IMR-90 (cell line): ENCODE measurements around the gene RAPSN. TPM values are rescaled to one million over a fixed set of nuclear protein-coding genes. Genes with fewer than 3 reads are reported as not detected.
A peak's percentile ranks its signal among the peaks of the same experiment; 100 is the strongest.

Experiments
- ATAC-seq: fragments of 200-7000 bp; cut with Tn5 transposase; 2 replicates; pipeline ENCODE4 v1.9.1; 2020; ENCODE audit warnings: low read depth, mild to moderate bottlenecking, moderate library complexity
- BruUV-seq: library from RNA; stranded (reverse); fragments of 400-500 nt; replicated peaks from 2 replicates; lab custom pipeline; 2021; lab: Mats Ljungman, UMichigan
- CTCF ChIA-PET: fragments of 300-600 bp; formaldehyde crosslinking; extraction: SDS; loops from one replicate; lab custom pipeline; 2021; ENCODE audit warnings: antibody characterized with exemption; lab: Yijun Ruan, JAX
- POLR2A ChIA-PET: fragments of 300-600 bp; sonication (Branson Sonifier 250); formaldehyde crosslinking; loops from one replicate; lab custom pipeline; 2022; ENCODE audit warnings: antibody characterized with exemption; ENCODE audit not compliant: unreplicated experiment; lab: Charles Lee
- DNase-seq: peaks from one replicate; pipeline ENCODE4 v3.0.0; 2013
- H2AFZ ChIP-seq: replicated peaks from 2 replicates; pipeline ENCODE3; 2013; ENCODE audit warnings: low read length, mild to moderate bottlenecking; ENCODE audit not compliant: poor library complexity
- H2AK5ac ChIP-seq: 2 replicates; pipeline ENCODE4 v1.6.1; 2013; ENCODE audit warnings: low read depth, low read length, inconsistent platforms
- H2AK9ac ChIP-seq: replicated peaks from 2 replicates; pipeline ENCODE3; 2013; ENCODE audit warnings: mild to moderate bottlenecking, low read depth, low read length, moderate library complexity; ENCODE audit not compliant: poor library complexity
- H2BK120ac ChIP-seq: 2 replicates; pipeline ENCODE4 v1.6.1; 2013; ENCODE audit warnings: low read depth, low read length, inconsistent platforms
- H2BK15ac ChIP-seq: 3 replicates; pipeline ENCODE4 v1.6.1; 2013; ENCODE audit warnings: low read depth, low read length, inconsistent platforms
- H2BK20ac ChIP-seq: 2 replicates; pipeline ENCODE4 v1.6.1; 2013; ENCODE audit warnings: low read depth, mild to moderate bottlenecking, inconsistent platforms, low read length, moderate library complexity
- H2BK5ac ChIP-seq: 2 replicates; pipeline ENCODE4 v1.6.1; 2013; ENCODE audit warnings: mild to moderate bottlenecking, low read depth, low read length, inconsistent platforms; ENCODE audit not compliant: poor library complexity, severe bottlenecking
- H3K14ac ChIP-seq: replicated peaks from 2 replicates; pipeline ENCODE4 v1.6.1; 2013; ENCODE audit warnings: low read depth, low read length, inconsistent platforms
- H3K18ac ChIP-seq: 2 replicates; pipeline ENCODE4 v1.6.1; 2013; ENCODE audit warnings: low read depth, low read length, control low read depth
- H3K23ac ChIP-seq: 2 replicates; pipeline ENCODE4 v1.6.1; 2013; ENCODE audit warnings: low read depth, low read length, inconsistent platforms
- H3K27ac ChIP-seq: 2 replicates; pipeline ENCODE4 v1.5.1; 2013; ENCODE audit warnings: mild to moderate bottlenecking, control low read depth, low read length; ENCODE audit not compliant: insufficient read depth
- H3K27me3 ChIP-seq: 2 replicates; pipeline ENCODE4 v1.6.1; 2013; ENCODE audit warnings: low read length; ENCODE audit not compliant: control insufficient read depth, insufficient read depth
- H3K36me3 ChIP-seq: 2 replicates; pipeline ENCODE4 v1.6.1; 2013; ENCODE audit warnings: low read length, mixed read lengths; ENCODE audit not compliant: control insufficient read depth, insufficient read depth
- H3K4ac ChIP-seq: 2 replicates; pipeline ENCODE4 v1.6.1; 2013; ENCODE audit warnings: low read depth, low read length, inconsistent platforms
- H3K4me1 ChIP-seq: 2 replicates; pipeline ENCODE4 v1.6.1; 2013; ENCODE audit warnings: low read length, mixed read lengths; ENCODE audit not compliant: control insufficient read depth, insufficient read depth
- H3K4me2 ChIP-seq: 2 replicates; pipeline ENCODE4 v1.6.1; 2013; ENCODE audit warnings: low read depth, mild to moderate bottlenecking, control low read depth, low read length, moderate library complexity
- H3K4me3 ChIP-seq: 2 replicates; pipeline ENCODE4 v1.5.1; 2013; ENCODE audit warnings: low read depth, mild to moderate bottlenecking, control low read depth, low read length, moderate library complexity; ENCODE audit not compliant: insufficient read depth
- H3K56ac ChIP-seq: 2 replicates; pipeline ENCODE4 v1.6.1; 2013; ENCODE audit warnings: low read length, inconsistent platforms; ENCODE audit not compliant: insufficient read depth; ENCODE audit errors: extremely low read depth
- H3K79me1 ChIP-seq, 2 experiments: 2 replicates each; pipeline ENCODE4 v1.6.1; 2013; ENCODE audit warnings: low read length in 2 of 2, inconsistent platforms in 1 of 2, low read depth in 1 of 2
- H3K9ac ChIP-seq: 2 replicates; pipeline ENCODE4 v1.6.1; 2013; ENCODE audit warnings: low read depth, low read length, control low read depth
- H3K9me1 ChIP-seq: 2 replicates; pipeline ENCODE4 v1.6.1; 2013; ENCODE audit warnings: low read length, inconsistent platforms; ENCODE audit not compliant: insufficient read depth
- H3K9me3 ChIP-seq: 2 replicates; pipeline ENCODE4 v1.6.1; 2013; ENCODE audit warnings: low read length; ENCODE audit not compliant: control insufficient read depth, insufficient read depth
- H4K20me1 ChIP-seq: 2 replicates; pipeline ENCODE4 v1.6.1; 2013; ENCODE audit warnings: low read length, inconsistent platforms; ENCODE audit not compliant: insufficient read depth
- H4K5ac ChIP-seq: 2 replicates; pipeline ENCODE4 v1.6.1; 2013; ENCODE audit warnings: mild to moderate bottlenecking, low read depth, low read length, control low read depth
- H4K8ac ChIP-seq, 2 experiments: 2 replicates each; pipeline ENCODE4 v1.6.1; 2013; ENCODE audit warnings: low read depth in 2 of 2, low read length in 2 of 2, control low read depth in 1 of 2, inconsistent platforms in 1 of 2
- H4K91ac ChIP-seq: 2 replicates; pipeline ENCODE4 v1.6.1; 2013; ENCODE audit warnings: low read depth, low read length, inconsistent platforms; ENCODE audit not compliant: insufficient read depth
- BHLHE40 ChIP-seq: fragments of 150-350 bp; IDR thresholded peaks from 2 replicates; pipeline ENCODE4 v1.6.1; 2016; ENCODE audit warnings: mild to moderate bottlenecking, low read depth, low read length
- CHD1 ChIP-seq: IDR thresholded peaks from 2 replicates; pipeline ENCODE4 v1.6.1; 2012; ENCODE audit warnings: low read depth, low read length, improper control_type of control experiment
- ELK1 ChIP-seq: fragments of 150-350 bp; IDR thresholded peaks from 2 replicates; pipeline ENCODE4 v1.6.1; 2016; ENCODE audit warnings: low read depth, mild to moderate bottlenecking, low read length, moderate library complexity, borderline replicate concordance
- FOS ChIP-seq: fragments of 150-350 bp; IDR thresholded peaks from 2 replicates; pipeline ENCODE4 v1.6.1; 2016; ENCODE audit warnings: low read depth, low read length
- MAFK ChIP-seq: IDR thresholded peaks from 2 replicates; pipeline ENCODE4 v1.6.1; 2012; ENCODE audit warnings: low read depth, low read length, improper control_type of control experiment
- MAZ ChIP-seq: IDR thresholded peaks from 2 replicates; pipeline ENCODE4 v1.6.1; 2012; ENCODE audit warnings: low read depth, mild to moderate bottlenecking, low read length, improper control_type of control experiment, moderate library complexity, borderline replicate concordance
- MXI1 ChIP-seq: IDR thresholded peaks from 2 replicates; pipeline ENCODE4 v1.6.1; 2012; ENCODE audit warnings: low read depth, mild to moderate bottlenecking, low read length, moderate library complexity, borderline replicate concordance
- NFE2L2 ChIP-seq: fragments of 150-350 bp; IDR thresholded peaks from 2 replicates; pipeline ENCODE4 v1.6.1; 2016; ENCODE audit warnings: low read depth, mild to moderate bottlenecking, low read length
- POLR2A ChIP-seq: IDR thresholded peaks from 2 replicates; pipeline ENCODE4 v1.6.1; 2012; ENCODE audit warnings: mild to moderate bottlenecking, low read depth, low read length
- RAD21 ChIP-seq: IDR thresholded peaks from 2 replicates; pipeline ENCODE4 v1.6.1; 2012; ENCODE audit warnings: low read length, improper control_type of control experiment
- RCOR1 ChIP-seq: IDR thresholded peaks from 2 replicates; pipeline ENCODE4 v1.6.1; 2012; ENCODE audit warnings: mild to moderate bottlenecking, low read length, improper control_type of control experiment; ENCODE audit not compliant: insufficient replicate concordance
- RFX5 ChIP-seq: IDR thresholded peaks from 2 replicates; pipeline ENCODE4 v1.8.0; 2012; ENCODE audit warnings: low read depth, mild to moderate bottlenecking, low read length, moderate library complexity
- SMC3 ChIP-seq: fragments of 150-350 bp; IDR thresholded peaks from 2 replicates; pipeline ENCODE4 v1.6.1; 2016; ENCODE audit warnings: low read depth, mild to moderate bottlenecking, antibody characterized with exemption, low read length, moderate library complexity
- USF2 ChIP-seq: fragments of 150-350 bp; IDR thresholded peaks from 2 replicates; pipeline ENCODE4 v1.6.1; 2017; ENCODE audit warnings: mild to moderate bottlenecking, antibody characterized with exemption, low read length, low read depth
- WGBS, 2 experiments: methylation state at CpG; one replicate each; pipeline versions ENCODE4 v1.1.5 to v1.1.7; 2013; ENCODE audit warnings: missing lambda C conversion rate in 2 of 2; ENCODE audit not compliant: insufficient read length in 1 of 2; ENCODE audit errors: extremely low coverage in 2 of 2; 5-methylcytosine and 5-hydroxymethylcytosine counted together
- dilution Hi-C: fragments of 300-500 bp; cut with HindIII; formaldehyde crosslinking; loops from one replicate; pipeline ENCODE4 v1.14.3; 2018; ENCODE audit warnings: low sequenced_read_pairs; ENCODE audit not compliant: unreplicated experiment
- in situ Hi-C: fragments of 300-500 bp; cut with MboI; formaldehyde crosslinking; loops from 3 replicates; pipeline ENCODE4 v1.14.3; 2019; ENCODE audit warnings: low sequenced_read_pairs, inconsistent platforms, mixed read lengths
- intact Hi-C: fragments of 100-400 bp; cut with micrococcal nuclease; formaldehyde crosslinking; loops from 2 replicates; pipeline ENCODE4 v1.10.0; 2022
- polyA plus RNA-seq, 3 experiments: library from polyadenylated mRNA; depleted of rRNA; stranded (reverse); fragments of >200 nt; gene quantifications; 2 replicates each; pipeline ENCODE4 v1.2.3, GENCODE V29; 2012; ENCODE audit warnings: low replicate concordance in 1 of 3
- total RNA-seq: library from RNA; depleted of rRNA; stranded (reverse); fragments of >200 nt; gene quantifications from 2 replicates; pipeline ENCODE4 v1.2.3, GENCODE V29; 2012
- TF ChIP-seq, protein P1 (sequence below): conservative IDR thresholded peaks from 2 replicates; pipeline ENCODE4 v1.5.1; 2012; ENCODE audit warnings: mild to moderate bottlenecking, low read depth, low read length, improper control_type of control experiment

RAPSN gene
- total and polyA plus RNA-seq, 2 of the 4 experiments (the other 2 are of a cell fraction): 0.03 TPM; not detected in 1

DNA sequence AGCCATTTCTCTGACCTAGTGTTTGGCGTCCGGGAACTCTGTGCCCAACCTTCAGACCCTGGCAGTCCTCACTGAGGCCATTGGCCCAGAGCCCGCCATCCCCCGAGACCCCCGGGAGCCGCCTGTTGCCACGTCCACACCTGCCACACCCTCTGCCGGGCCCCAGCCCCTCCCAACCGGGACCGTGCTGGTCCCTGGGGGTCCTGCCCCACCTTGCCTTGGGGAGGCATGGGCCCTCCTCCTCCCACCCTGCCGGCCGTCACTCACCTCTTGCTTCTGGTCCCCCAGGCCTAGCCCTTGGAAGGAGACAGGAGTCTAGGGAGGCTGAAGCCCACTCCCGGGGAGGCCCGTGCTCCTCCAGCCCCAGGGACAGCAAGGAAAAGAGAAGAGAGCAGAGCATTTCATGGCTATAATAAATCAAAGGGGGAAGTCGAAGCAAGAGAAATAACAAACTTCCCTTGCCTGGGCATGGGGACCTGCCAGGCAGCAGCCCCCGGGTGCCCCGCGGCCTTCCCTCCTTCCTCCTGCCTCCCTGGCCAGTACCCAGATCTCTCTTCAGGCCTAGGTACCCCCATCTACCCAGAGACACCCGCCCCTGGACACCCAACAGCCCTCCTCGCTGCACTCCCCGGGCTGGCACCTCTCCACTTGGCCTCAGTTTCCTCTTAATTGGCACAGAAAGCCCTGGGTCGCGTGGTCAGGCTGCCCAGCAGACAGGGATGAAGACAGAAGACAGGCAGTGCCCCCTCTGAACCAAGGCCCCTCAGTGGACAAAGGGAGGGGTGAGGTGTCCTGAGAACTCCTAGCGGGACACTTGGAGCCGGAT lies 53.5 kb downstream of the RAPSN start:
- CTCF ChIA-PET: no interaction called here
- no peak overlapping the region for H3K27ac ChIP-seq
- DNase-seq: no peak
- peaks cover 6% of the 10 kb centered on the region for H3K9me1 ChIP-seq
- no peak overlapping the region for H4K8ac ChIP-seq
- H4K5ac ChIP-seq: no peak overlapping the region
- ATAC-seq: no peak
- H4K20me1 ChIP-seq: no peaks in the 10 kb centered on the region
- dilution Hi-C loops: no loop called here
- H2BK15ac ChIP-seq: no peak overlapping the region
- peak overlapping the region; percentile 55 for H2AK9ac ChIP-seq
- H2AFZ ChIP-seq: peak overlapping the region; percentile 58
- no peak overlapping the region for H2BK120ac ChIP-seq
- no peak overlapping the region for H2BK20ac ChIP-seq
- no peaks in the 10 kb centered on the region for H3K9me3 ChIP-seq
- no peak overlapping the region for H2BK5ac ChIP-seq
- no peak overlapping the region for H3K4me2 ChIP-seq
- H3K23ac ChIP-seq: no peak overlapping the region
- H3K9ac ChIP-seq: no peak overlapping the region
- POLR2A ChIA-PET: no interaction called here
- H3K14ac ChIP-seq: no peak overlapping the region
- in situ Hi-C loops: no loop called here
- no peaks in the 10 kb centered on the region for H3K79me1 ChIP-seq
- H3K18ac ChIP-seq: no peak overlapping the region
- H4K91ac ChIP-seq: no peak overlapping the region
- no peaks in the 10 kb centered on the region for H3K36me3 ChIP-seq
- H3K27me3 ChIP-seq: no peaks in the 10 kb centered on the region
- no peak overlapping the region for H3K56ac ChIP-seq
- intact Hi-C loops: no loop called here
- peaks cover 15% of the 10 kb centered on the region for H3K4me1 ChIP-seq
- H3K4me3 ChIP-seq: no peak overlapping the region
- no peak overlapping the region for H3K4ac ChIP-seq
- no TSS peak for BruUV-seq
- H2AK5ac ChIP-seq: no peak overlapping the region
- WGBS, 2 experiments: 95% methylated on average over 10 of the region's 25 CpGs; no CpG with 5 or more reads in 1 of the 2 experiments
- TF ChIP-seq MAFK: no peak
- TF ChIP-seq SMC3: no peak
- TF ChIP-seq, protein P1, sequence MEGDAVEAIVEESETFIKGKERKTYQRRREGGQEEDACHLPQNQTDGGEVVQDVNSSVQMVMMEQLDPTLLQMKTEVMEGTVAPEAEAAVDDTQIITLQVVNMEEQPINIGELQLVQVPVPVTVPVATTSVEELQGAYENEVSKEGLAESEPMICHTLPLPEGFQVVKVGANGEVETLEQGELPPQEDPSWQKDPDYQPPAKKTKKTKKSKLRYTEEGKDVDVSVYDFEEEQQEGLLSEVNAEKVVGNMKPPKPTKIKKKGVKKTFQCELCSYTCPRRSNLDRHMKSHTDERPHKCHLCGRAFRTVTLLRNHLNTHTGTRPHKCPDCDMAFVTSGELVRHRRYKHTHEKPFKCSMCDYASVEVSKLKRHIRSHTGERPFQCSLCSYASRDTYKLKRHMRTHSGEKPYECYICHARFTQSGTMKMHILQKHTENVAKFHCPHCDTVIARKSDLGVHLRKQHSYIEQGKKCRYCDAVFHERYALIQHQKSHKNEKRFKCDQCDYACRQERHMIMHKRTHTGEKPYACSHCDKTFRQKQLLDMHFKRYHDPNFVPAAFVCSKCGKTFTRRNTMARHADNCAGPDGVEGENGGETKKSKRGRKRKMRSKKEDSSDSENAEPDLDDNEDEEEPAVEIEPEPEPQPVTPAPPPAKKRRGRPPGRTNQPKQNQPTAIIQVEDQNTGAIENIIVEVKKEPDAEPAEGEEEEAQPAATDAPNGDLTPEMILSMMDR: no peak
- no peak for TF ChIP-seq ELK1
- TF ChIP-seq MAZ: no peak
- TF ChIP-seq RAD21: no peak
- no peak for TF ChIP-seq BHLHE40
- TF ChIP-seq MXI1: no peak
- no peak for TF ChIP-seq NFE2L2
- TF ChIP-seq RFX5: no peak
- TF ChIP-seq RCOR1: no peak
- no peak for TF ChIP-seq USF2
- no peak for TF ChIP-seq CHD1
- no peak for TF ChIP-seq POLR2A
- TF ChIP-seq FOS: no peak
